HepG2 (cell line): ENCODE results near the gene DCN. TPM values are rescaled to one million over a fixed set of nuclear protein-coding genes. Genes with fewer than 3 reads are reported as not detected.

Source experiments
- ATAC-seq: fragments of 200-7000 bp; cut with Tn5 transposase; 3 replicates; pipeline ENCODE4 v1.9.1; 2020; ENCODE audit warnings: mild to moderate bottlenecking, moderate library complexity
- BruUV-seq: library from RNA; stranded (reverse); fragments of 400-500 nt; replicated peaks from 2 replicates; lab custom pipeline; 2021; lab: Mats Ljungman, UMichigan
- CTCF ChIA-PET: fragments of 300-600 bp; formaldehyde crosslinking; extraction: SDS; loops from one replicate; lab custom pipeline; 2021; ENCODE audit warnings: low total read pairs, inconsistent platforms, low intra/inter-chr PET ratio; lab: Yijun Ruan, JAX
- POLR2A ChIA-PET: fragments of 350-600 bp; sonication (Branson Sonifier 250); formaldehyde crosslinking; loops from one replicate; lab custom pipeline; 2020; ENCODE audit warnings: antibody characterized with exemption, inconsistent platforms; lab: Yijun Ruan, JAX
- DNase-seq: peaks from one replicate; pipeline ENCODE4 v3.0.0-alpha.2; 2015; ENCODE audit warnings: low spot score
- FAIRE-seq: peaks from 3 replicates; lab custom pipeline; 2011; peaks lifted over from hg19 to GRCh38; lab: Jason Lieb, UNC
- H2AFZ ChIP-seq: one replicate; pipeline ENCODE4 v1.6.1; 2011; ENCODE audit warnings: low read length, inconsistent platforms
- H3K27ac ChIP-seq: fragments of 300-600 bp; 3 replicates; pipeline ENCODE4 v1.8.0; 2011; ENCODE audit warnings: mixed run types, mild to moderate bottlenecking, mixed read lengths, low read length, inconsistent platforms; ENCODE audit not compliant: insufficient read depth; ENCODE audit errors: extremely low read length
- H3K27me3 ChIP-seq, 2 experiments: fragments of 200-600 bp in 1 of 2; 2 replicates in 1 of 2; 3 replicates in 1 of 2; pipeline versions ENCODE4 v1.6.0 to v1.8.0; 2011; ENCODE audit warnings: low read length in 2 of 2, mild to moderate bottlenecking in 2 of 2, moderate library complexity in 2 of 2, inconsistent platforms in 1 of 2; ENCODE audit not compliant: insufficient read depth in 2 of 2, control insufficient read depth in 1 of 2
- H3K36me3 ChIP-seq, 2 experiments: fragments of 200-600 bp in 1 of 2; replicated peaks in 1 of 2; 2 replicates in 1 of 2; 3 replicates in 1 of 2; pipeline versions ENCODE4 v1.5.1 to v1.8.0; 2011; ENCODE audit warnings: low read length in 2 of 2, inconsistent platforms in 1 of 2; ENCODE audit not compliant: insufficient read depth in 2 of 2, control insufficient read depth in 1 of 2
- H3K4me1 ChIP-seq: 2 replicates; pipeline ENCODE4 v1.5.1; 2012; ENCODE audit warnings: low read length, inconsistent platforms; ENCODE audit not compliant: insufficient read depth
- H3K4me2 ChIP-seq: 2 replicates; pipeline ENCODE4 v1.6.0; 2011; ENCODE audit warnings: low read depth, low read length, inconsistent platforms
- H3K4me3 ChIP-seq, 3 experiments: fragments of 200-600 bp in 1 of 3; sonication (generic), shearing (Covaris generic) in 1 of 3; replicated peaks in 1 of 3; 2 replicates each; pipeline ENCODE4 v1.5.1; 2011 to 2016; ENCODE audit warnings: low read length in 3 of 3, inconsistent platforms in 2 of 3, low read depth in 2 of 3, mild to moderate bottlenecking in 2 of 3, control low read depth in 1 of 3, mixed read lengths in 1 of 3; ENCODE audit not compliant: insufficient read depth in 1 of 3
- H3K79me2 ChIP-seq: one replicate; pipeline ENCODE4 v1.6.1; 2011; ENCODE audit warnings: low read length, inconsistent platforms; ENCODE audit not compliant: insufficient read depth
- H3K9ac ChIP-seq: 2 replicates; pipeline ENCODE4 v1.6.0; 2011; ENCODE audit warnings: mild to moderate bottlenecking, low read depth, low read length, inconsistent platforms; ENCODE audit not compliant: insufficient read depth
- H3K9me3 ChIP-seq: 2 replicates; pipeline ENCODE4 v1.5.1; 2012; ENCODE audit warnings: mild to moderate bottlenecking, low read length
- H4K20me1 ChIP-seq: 2 replicates; pipeline ENCODE4 v1.6.0; 2011; ENCODE audit warnings: inconsistent platforms, mild to moderate bottlenecking, low read length, moderate library complexity; ENCODE audit not compliant: insufficient read depth
- ARID2 ChIP-seq: sonication (generic); formaldehyde crosslinking; IDR thresholded peaks from 2 replicates; pipeline ENCODE4 v1.8.1; 2022; ENCODE audit warnings: mild to moderate bottlenecking, missing genetic modification reagents, borderline replicate concordance
- FOXC1 ChIP-seq: sonication (generic); formaldehyde crosslinking; IDR thresholded peaks from 2 replicates; pipeline ENCODE4 v1.8.0; 2022; ENCODE audit warnings: mild to moderate bottlenecking, missing genetic modification reagents, borderline replicate concordance
- MAX ChIP-seq: IDR thresholded peaks from 2 replicates; pipeline ENCODE4 v1.6.1; 2012; ENCODE audit warnings: inconsistent platforms
- NFIC ChIP-seq: IDR thresholded peaks from 2 replicates; pipeline ENCODE4 v1.6.1; 2012; ENCODE audit warnings: mild to moderate bottlenecking, low read length, inconsistent platforms
- PRMT3 ChIP-seq: sonication (generic); formaldehyde crosslinking; IDR thresholded peaks from 2 replicates; pipeline ENCODE4 v1.8.1; 2022; ENCODE audit warnings: low read depth, mild to moderate bottlenecking, moderate library complexity, missing genetic modification reagents, borderline replicate concordance
- SIN3B ChIP-seq: fragments of 150-350 bp; IDR thresholded peaks from 2 replicates; pipeline ENCODE4 v1.6.1; 2014; ENCODE audit warnings: low read length
- SMARCC2 ChIP-seq: fragments of 450-650 bp; IDR thresholded peaks from 2 replicates; pipeline ENCODE4 v1.6.1; 2017; ENCODE audit warnings: antibody characterized with exemption, mild to moderate bottlenecking
- TIGD3 ChIP-seq: sonication (generic); formaldehyde crosslinking; IDR thresholded peaks from 2 replicates; pipeline ENCODE4 v1.5.1; 2020; ENCODE audit warnings: mild to moderate bottlenecking, missing genetic modification reagents, borderline replicate concordance
- U2AF1 ChIP-seq: fragments of 200-400 bp; formaldehyde crosslinking; optimal IDR thresholded peaks from 2 replicates; pipeline ENCODE3; 2017; ENCODE audit warnings: mild to moderate bottlenecking, low read depth, low read length
- ZNF44 ChIP-seq: sonication (generic); formaldehyde crosslinking; IDR thresholded peaks from 2 replicates; pipeline ENCODE4 v1.5.1; 2020; ENCODE audit warnings: mild to moderate bottlenecking, missing genetic modification reagents
- in situ Hi-C: cut with HindIII; loops from 2 replicates; pipeline ENCODE4 v1.10.0; 2017; ENCODE audit warnings: low pct_unique_long_range_greater_than_20kb; ENCODE audit not compliant: extremely low pct_ligation_motif_present
- intact Hi-C: fragments of 100-400 bp; cut with micrococcal nuclease; formaldehyde crosslinking; loops from one replicate; pipeline ENCODE4 v1.10.0; 2022; ENCODE audit not compliant: unreplicated experiment
- polyA plus RNA-seq, 8 experiments: library from polyadenylated mRNA; depleted of rRNA in 3 of 8; stranded (reverse) in 7 of 8; unstranded in 1 of 8; fragments of >200 nt; fragmentation: Illumina TruSeq in 4 of 8; extraction: Trizol in 4 of 8; gene quantifications; 2 replicates each; pipeline versions ENCODE4 v1.2.1 to v1.2.3, GENCODE V29; 2011 to 2016; ENCODE audit warnings: low read depth in 4 of 8, missing spikeins in 1 of 8, mixed read lengths in 1 of 8; ENCODE audit not compliant: insufficient read depth in 1 of 8
- total RNA-seq, 5 experiments: library from RNA; depleted of rRNA; stranded (reverse); fragments of >200 nt; fragmentation: Illumina TruSeq; extraction: Trizol; gene quantifications; 2 replicates each; pipeline ENCODE4 v1.2.3, GENCODE V29; 2016; ENCODE audit warnings: low read depth in 1 of 5
- TF ChIP-seq, protein P1 (sequence below): sonication (generic); formaldehyde crosslinking; IDR thresholded peaks from 2 replicates; pipeline ENCODE4 v1.4.0; 2020; ENCODE audit warnings: missing genetic modification reagents
- TF ChIP-seq, protein P2 (sequence below): sonication (generic); formaldehyde crosslinking; IDR thresholded peaks from 2 replicates; pipeline ENCODE4 v1.5.1; 2020; ENCODE audit warnings: missing genetic modification reagents, mild to moderate bottlenecking, borderline replicate concordance

Gene DCN
- total and polyA plus RNA-seq, 2 of the 13 experiments (the other 11 are each of a cell fraction or from before 2014, with no cell fraction given), result not detected

- CTCF ChIA-PET, result no interaction called here
- POLR2A ChIA-PET, result no interaction called here
- Histone ChIP-seq H3K4me3 (no peak overlapping the region), H3K79me2 (no peaks in the 10 kb centered on the region), H3K9ac (no peak overlapping the region), H2AFZ (no peak overlapping the region), H3K27me3 (no peaks in the 10 kb centered on the region), H3K4me1 (no peaks in the 10 kb centered on the region), H3K9me3 (no peaks in the 10 kb centered on the region), H4K20me1 (no peaks in the 10 kb centered on the region), H3K27ac (no peak overlapping the region), H3K36me3 (no peaks in the 10 kb centered on the region), H3K4me2 (no peak overlapping the region)
- BruUV-seq, result no TSS peak
- ATAC-seq (no peak), DNase-seq (no peak), FAIRE-seq (no peak)
- TF ChIP-seq MAX (no peak), TIGD3 (no peak), PRMT3 (CRISPR knock-in tag) (no peak), ARID2 (no peak), FOXC1 (CRISPR knock-in tag) (no peak), U2AF1 (no peak), SMARCC2 (no peak), ZNF44 (no peak), SIN3B (no peak), NFIC (no peak)
- TF ChIP-seq, protein P1, sequence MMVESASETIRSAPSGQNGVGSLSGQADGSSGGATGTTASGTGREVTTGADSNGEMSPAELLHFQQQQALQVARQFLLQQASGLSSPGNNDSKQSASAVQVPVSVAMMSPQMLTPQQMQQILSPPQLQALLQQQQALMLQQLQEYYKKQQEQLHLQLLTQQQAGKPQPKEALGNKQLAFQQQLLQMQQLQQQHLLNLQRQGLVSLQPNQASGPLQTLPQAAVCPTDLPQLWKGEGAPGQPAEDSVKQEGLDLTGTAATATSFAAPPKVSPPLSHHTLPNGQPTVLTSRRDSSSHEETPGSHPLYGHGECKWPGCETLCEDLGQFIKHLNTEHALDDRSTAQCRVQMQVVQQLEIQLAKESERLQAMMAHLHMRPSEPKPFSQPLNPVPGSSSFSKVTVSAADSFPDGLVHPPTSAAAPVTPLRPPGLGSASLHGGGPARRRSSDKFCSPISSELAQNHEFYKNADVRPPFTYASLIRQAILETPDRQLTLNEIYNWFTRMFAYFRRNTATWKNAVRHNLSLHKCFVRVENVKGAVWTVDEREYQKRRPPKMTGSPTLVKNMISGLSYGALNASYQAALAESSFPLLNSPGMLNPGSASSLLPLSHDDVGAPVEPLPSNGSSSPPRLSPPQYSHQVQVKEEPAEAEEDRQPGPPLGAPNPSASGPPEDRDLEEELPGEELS (CRISPR knock-in tag), result no peak
- TF ChIP-seq, protein P2, sequence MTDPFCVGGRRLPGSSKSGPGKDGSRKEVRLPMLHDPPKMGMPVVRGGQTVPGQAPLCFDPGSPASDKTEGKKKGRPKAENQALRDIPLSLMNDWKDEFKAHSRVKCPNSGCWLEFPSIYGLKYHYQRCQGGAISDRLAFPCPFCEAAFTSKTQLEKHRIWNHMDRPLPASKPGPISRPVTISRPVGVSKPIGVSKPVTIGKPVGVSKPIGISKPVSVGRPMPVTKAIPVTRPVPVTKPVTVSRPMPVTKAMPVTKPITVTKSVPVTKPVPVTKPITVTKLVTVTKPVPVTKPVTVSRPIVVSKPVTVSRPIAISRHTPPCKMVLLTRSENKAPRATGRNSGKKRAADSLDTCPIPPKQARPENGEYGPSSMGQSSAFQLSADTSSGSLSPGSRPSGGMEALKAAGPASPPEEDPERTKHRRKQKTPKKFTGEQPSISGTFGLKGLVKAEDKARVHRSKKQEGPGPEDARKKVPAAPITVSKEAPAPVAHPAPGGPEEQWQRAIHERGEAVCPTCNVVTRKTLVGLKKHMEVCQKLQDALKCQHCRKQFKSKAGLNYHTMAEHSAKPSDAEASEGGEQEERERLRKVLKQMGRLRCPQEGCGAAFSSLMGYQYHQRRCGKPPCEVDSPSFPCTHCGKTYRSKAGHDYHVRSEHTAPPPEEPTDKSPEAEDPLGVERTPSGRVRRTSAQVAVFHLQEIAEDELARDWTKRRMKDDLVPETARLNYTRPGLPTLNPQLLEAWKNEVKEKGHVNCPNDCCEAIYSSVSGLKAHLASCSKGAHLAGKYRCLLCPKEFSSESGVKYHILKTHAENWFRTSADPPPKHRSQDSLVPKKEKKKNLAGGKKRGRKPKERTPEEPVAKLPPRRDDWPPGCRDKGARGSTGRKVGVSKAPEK (CRISPR knock-in tag), result no peak
- intact Hi-C loops (no loop called here), in situ Hi-C loops (no loop called here)
Measured at GRCh38 chr12:91219511-91219910, 36.9 kb upstream of the DCN start.
